ENCODE results near the gene FGGY. TPM values are rescaled to one million over a fixed set of nuclear protein-coding genes. Genes with fewer than 3 reads are reported as not detected.
A peak's percentile ranks its signal among the peaks of the same experiment; 100 is the strongest.

FGGY gene
- total RNA-seq, 4 donors from 2014 or later, result 23.3 to 26.4 (median 25.3) TPM

GRCh38 chr1:59310549-59311250 lies 13.8 kb downstream of the FGGY start:
- no peak overlapping the region for H3K27ac ChIP-seq (replicated peaks in 1 of 4)
- WGBS, result 92% methylated on average over 5 of the region's 5 CpGs
- H3K36me3 ChIP-seq, result no peaks in the 10 kb centered on the region
- no peaks in the 10 kb centered on the region for H3K27me3 ChIP-seq
- peaks cover 0 to 1% (median 0%) of the 10 kb centered on the region in 4 donors for H3K4me1 ChIP-seq
- intact Hi-C loops (cut with DNase I), result no loop called here
- DNase-seq (ENCODE audit: extremely low spot score), result no peak
- H3K9me3 ChIP-seq, result peaks cover 0 to 1% (median under 1%) of the 10 kb centered on the region in 4 donors
- no peak for TF ChIP-seq EP300 (IDR thresholded peaks at IDR 0.05)
- TF ChIP-seq POLR2AphosphoS5 (IDR thresholded peaks at IDR 0.05), result no peak
- no peak for TF ChIP-seq POLR2A (IDR thresholded peaks at IDR 0.05; ENCODE audit: low read depth)
- TF ChIP-seq, protein P1, sequence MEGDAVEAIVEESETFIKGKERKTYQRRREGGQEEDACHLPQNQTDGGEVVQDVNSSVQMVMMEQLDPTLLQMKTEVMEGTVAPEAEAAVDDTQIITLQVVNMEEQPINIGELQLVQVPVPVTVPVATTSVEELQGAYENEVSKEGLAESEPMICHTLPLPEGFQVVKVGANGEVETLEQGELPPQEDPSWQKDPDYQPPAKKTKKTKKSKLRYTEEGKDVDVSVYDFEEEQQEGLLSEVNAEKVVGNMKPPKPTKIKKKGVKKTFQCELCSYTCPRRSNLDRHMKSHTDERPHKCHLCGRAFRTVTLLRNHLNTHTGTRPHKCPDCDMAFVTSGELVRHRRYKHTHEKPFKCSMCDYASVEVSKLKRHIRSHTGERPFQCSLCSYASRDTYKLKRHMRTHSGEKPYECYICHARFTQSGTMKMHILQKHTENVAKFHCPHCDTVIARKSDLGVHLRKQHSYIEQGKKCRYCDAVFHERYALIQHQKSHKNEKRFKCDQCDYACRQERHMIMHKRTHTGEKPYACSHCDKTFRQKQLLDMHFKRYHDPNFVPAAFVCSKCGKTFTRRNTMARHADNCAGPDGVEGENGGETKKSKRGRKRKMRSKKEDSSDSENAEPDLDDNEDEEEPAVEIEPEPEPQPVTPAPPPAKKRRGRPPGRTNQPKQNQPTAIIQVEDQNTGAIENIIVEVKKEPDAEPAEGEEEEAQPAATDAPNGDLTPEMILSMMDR (IDR thresholded peaks at IDR 0.05), result no peak
- H3K4me3 ChIP-seq, result no peak overlapping the region

- no peak overlapping the region for H3K4me3 ChIP-seq
- H3K9me3 ChIP-seq, result no peaks in the 10 kb centered on the region
- no peak overlapping the region for H3K27ac ChIP-seq (replicated peaks in 1 of 4)
- peaks cover 7 to 21% (median 18%) of the 10 kb centered on the region in 4 donors for H3K4me1 ChIP-seq
- intact Hi-C loops (cut with DNase I), result no loop called here
- no peaks in the 10 kb centered on the region for H3K27me3 ChIP-seq
- no peaks in the 10 kb centered on the region for H3K36me3 ChIP-seq
- TF ChIP-seq POLR2AphosphoS5 (IDR thresholded peaks at IDR 0.05) (no peak), POLR2A (IDR thresholded peaks at IDR 0.05; ENCODE audit: low read depth) (no peak), EP300 (IDR thresholded peaks at IDR 0.05) (no peak)
- TF ChIP-seq, protein P1 (IDR thresholded peaks at IDR 0.05), result no peak
- 96% methylated on average over 2 of the region's 2 CpGs for WGBS
- no peak for DNase-seq (ENCODE audit: extremely low spot score)
Measured at GRCh38 chr1:59314776-59315528, 18.1 kb downstream of the FGGY start.

- 81% methylated on average over 7 of the region's 7 CpGs for WGBS
- peak overlapping the region in 2 of 4 donors; percentile 43 to 49 for H3K27ac ChIP-seq (replicated peaks in 1 of 4)
Measured at GRCh38 chr1:59315529-59316463, 18.9 kb downstream of the FGGY start.

DNA sequence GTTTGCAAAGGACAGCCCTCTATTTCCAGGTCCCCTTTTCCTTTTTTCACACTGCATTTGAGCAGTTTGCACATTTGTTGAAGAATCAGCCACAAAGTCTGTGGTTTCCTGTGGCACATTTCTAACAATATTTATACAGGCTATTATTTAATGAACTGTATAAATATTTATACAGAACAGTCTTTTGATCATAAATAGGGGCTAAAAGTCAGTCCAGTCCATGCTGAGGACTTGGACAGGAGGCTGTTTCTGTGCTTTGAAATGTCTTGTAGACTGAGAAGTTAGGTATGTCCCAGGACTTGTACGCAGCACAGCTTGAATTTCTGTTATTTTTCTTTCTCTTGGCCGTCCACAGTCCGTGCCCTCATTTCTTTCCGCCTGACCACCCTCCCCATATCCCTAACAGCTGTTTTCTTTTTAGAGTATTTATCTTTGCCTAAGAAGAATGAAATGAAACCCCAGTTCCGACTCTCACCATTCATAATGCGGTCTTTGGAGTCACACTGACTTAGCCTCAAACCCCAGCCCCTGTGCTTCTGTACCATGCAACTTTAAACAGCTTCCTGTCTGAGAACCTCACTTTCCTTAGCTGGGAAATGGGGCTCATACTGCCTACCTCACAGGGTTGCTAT lies 19.7 kb downstream of the FGGY start:
- H3K4me3 ChIP-seq, result peak overlapping the region; percentile 0 to 35 (median 19)

More at GRCh38 chr1:59315529-59316463, 18.9 kb downstream of the FGGY start:
- no peak for DNase-seq (ENCODE audit: extremely low spot score)
- TF ChIP-seq EP300 (IDR thresholded peaks at IDR 0.05) (no peak), POLR2AphosphoS5 (IDR thresholded peaks at IDR 0.05) (no peak), POLR2A (IDR thresholded peaks at IDR 0.05; ENCODE audit: low read depth) (no peak)
- TF ChIP-seq, protein P1 (IDR thresholded peaks at IDR 0.05), result no peak
- Histone ChIP-seq H3K4me1 (peaks cover 7 to 21% (median 18%) of the 10 kb centered on the region in 4 donors), H3K9me3 (no peaks in the 10 kb centered on the region), H3K4me3 (no peak overlapping the region), H3K36me3 (no peaks in the 10 kb centered on the region), H3K27me3 (no peaks in the 10 kb centered on the region)
- intact Hi-C loops (cut with DNase I), result no loop called here

More for the DNA sequence above, 19.7 kb downstream of the FGGY start:
- TF ChIP-seq EP300 (IDR thresholded peaks at IDR 0.05), result no peak
- no peak for TF ChIP-seq POLR2AphosphoS5 (IDR thresholded peaks at IDR 0.05)
- no peak for TF ChIP-seq POLR2A (IDR thresholded peaks at IDR 0.05; ENCODE audit: low read depth)
- TF ChIP-seq, protein P1 (IDR thresholded peaks at IDR 0.05), result no peak
- Histone ChIP-seq H3K9me3 (no peaks in the 10 kb centered on the region), H3K4me1 (peaks cover 7 to 21% (median 18%) of the 10 kb centered on the region in 4 donors), H3K27me3 (no peaks in the 10 kb centered on the region), H3K27ac (replicated peaks in 1 of 4) (peak overlapping the region; percentile 24 to 49 (median 44)), H3K36me3 (no peaks in the 10 kb centered on the region)
- DNase-seq (ENCODE audit: extremely low spot score), result no peak
- intact Hi-C loops (cut with DNase I), result no loop called here
- WGBS, result 43% methylated on average over 6 of the region's 6 CpGs

Measured in esophagus muscularis mucosa (tissue), 4 donors.